ENCODE measurements around the gene NHS.

The NHS gene

DNA sequence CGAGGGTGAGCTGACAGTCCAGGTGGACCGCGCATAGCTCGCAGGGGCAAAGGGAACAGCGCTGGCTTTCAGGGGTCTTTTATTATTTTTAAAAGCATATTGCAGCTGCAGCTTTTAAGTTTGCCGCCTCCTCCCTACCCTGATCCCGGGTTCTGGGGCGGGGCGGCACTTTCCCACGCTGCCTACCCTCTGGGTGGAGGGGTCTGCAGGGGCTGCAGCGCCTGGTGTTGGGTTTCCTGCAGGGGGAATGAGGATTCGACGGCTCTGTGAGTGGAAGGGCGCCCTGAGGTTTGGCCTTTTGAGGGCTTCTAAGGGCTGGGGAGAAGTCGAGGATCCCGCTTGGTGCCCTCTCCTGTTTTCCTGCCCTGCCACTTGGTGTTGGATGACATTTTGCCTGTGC lies 281.6 kb downstream of the NHS start:
- Mint-ChIP-seq H3K36me3 (ENCODE audit: low read depth) (no peaks in the 10 kb centered on the region), H3K9me3 (no peaks in the 10 kb centered on the region), H3K27me3 (peaks cover 5% of the 10 kb centered on the region), H3K4me1 (ENCODE audit: low read depth) (peaks cover 28% of the 10 kb centered on the region), H3K27ac (no peak overlapping the region), H3K4me3 (peak overlapping the region; percentile 52)

GRCh38 chrX:17662391-17662790 lies 287.4 kb downstream of the NHS start:
- Mint-ChIP-seq H3K27ac (no peak overlapping the region), H3K9me3 (no peaks in the 10 kb centered on the region), H3K27me3 (no peaks in the 10 kb centered on the region), H3K4me3 (no peak overlapping the region), H3K36me3 (ENCODE audit: low read depth) (no peaks in the 10 kb centered on the region), H3K4me1 (ENCODE audit: low read depth) (no peaks in the 10 kb centered on the region)

GRCh38 chrX:17668929-17669328 lies 293.9 kb downstream of the NHS start:
- Mint-ChIP-seq H3K4me3 (no peak overlapping the region), H3K9me3 (no peaks in the 10 kb centered on the region), H3K4me1 (ENCODE audit: low read depth) (no peaks in the 10 kb centered on the region), H3K27ac (no peak overlapping the region), H3K36me3 (ENCODE audit: low read depth) (no peaks in the 10 kb centered on the region), H3K27me3 (no peaks in the 10 kb centered on the region)

DNA sequence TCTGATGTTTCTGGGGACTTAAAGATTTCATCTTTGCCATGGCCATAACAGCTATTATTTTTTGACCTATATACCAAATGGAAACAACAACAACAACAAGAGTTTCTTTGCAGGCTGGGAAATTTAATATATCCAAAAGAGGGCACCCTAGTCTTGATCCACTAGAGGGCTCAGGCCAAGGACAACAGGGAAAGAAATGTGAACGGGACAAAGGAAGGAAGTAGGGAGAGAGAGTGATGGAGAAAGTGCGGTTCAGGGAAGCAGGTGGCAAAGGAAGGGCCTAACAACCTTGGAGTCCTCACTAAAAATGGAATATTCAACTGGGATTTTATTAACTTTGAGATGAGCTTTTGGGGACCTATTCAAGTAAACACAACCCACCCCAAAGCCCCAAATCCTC lies 294.5 kb downstream of the NHS start:
- Mint-ChIP-seq H3K36me3 (ENCODE audit: low read depth) (no peaks in the 10 kb centered on the region), H3K4me3 (no peak overlapping the region), H3K9me3 (no peaks in the 10 kb centered on the region), H3K4me1 (ENCODE audit: low read depth) (no peaks in the 10 kb centered on the region), H3K27me3 (no peaks in the 10 kb centered on the region), H3K27ac (no peak overlapping the region)

GRCh38 chrX:17669891-17670290 lies 294.9 kb downstream of the NHS start:
- H3K27me3 Mint-ChIP-seq = no peaks in the 10 kb centered on the region
- no peaks in the 10 kb centered on the region for H3K4me1 Mint-ChIP-seq (ENCODE audit: low read depth)
- no peaks in the 10 kb centered on the region for H3K36me3 Mint-ChIP-seq (ENCODE audit: low read depth)
- no peaks in the 10 kb centered on the region for H3K9me3 Mint-ChIP-seq
- no peak overlapping the region for H3K27ac Mint-ChIP-seq
- H3K4me3 Mint-ChIP-seq = no peak overlapping the region

- Mint-ChIP-seq H3K4me1 (ENCODE audit: low read depth) (no peaks in the 10 kb centered on the region), H3K9me3 (no peaks in the 10 kb centered on the region), H3K36me3 (ENCODE audit: low read depth) (no peaks in the 10 kb centered on the region), H3K4me3 (no peak overlapping the region), H3K27ac (no peak overlapping the region), H3K27me3 (no peaks in the 10 kb centered on the region)
Measured at GRCh38 chrX:17670874-17671273, 295.9 kb downstream of the NHS start.

- Mint-ChIP-seq H3K27me3 (no peaks in the 10 kb centered on the region), H3K36me3 (ENCODE audit: low read depth) (no peaks in the 10 kb centered on the region), H3K4me1 (ENCODE audit: low read depth) (no peaks in the 10 kb centered on the region), H3K4me3 (no peak overlapping the region), H3K9me3 (no peaks in the 10 kb centered on the region), H3K27ac (no peak overlapping the region)
Measured at GRCh38 chrX:17674601-17675000, 299.6 kb downstream of the NHS start.

DNA sequence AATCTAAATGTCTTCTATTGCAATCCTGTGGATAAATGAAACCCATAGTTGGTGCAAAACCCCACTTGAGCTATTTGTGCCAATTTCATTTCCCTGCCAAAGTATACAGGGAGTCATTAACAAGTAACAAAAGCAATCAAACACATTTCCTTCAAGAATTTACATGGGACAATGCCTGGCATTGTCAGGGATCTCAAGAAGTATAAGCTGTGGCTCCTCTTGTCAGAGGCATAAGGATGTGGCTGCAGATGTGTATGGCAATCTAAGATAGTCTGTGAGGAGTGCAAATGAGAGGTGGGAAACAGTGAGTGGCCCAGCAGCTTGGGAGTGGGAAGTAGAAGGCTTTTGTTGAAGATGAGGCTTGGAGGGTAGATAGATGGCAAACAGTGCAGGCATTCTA lies 304.3 kb downstream of the NHS start:
- no peak overlapping the region for H3K27ac Mint-ChIP-seq
- H3K36me3 Mint-ChIP-seq (ENCODE audit: low read depth) = no peaks in the 10 kb centered on the region
- H3K4me1 Mint-ChIP-seq (ENCODE audit: low read depth) = peaks cover 33% of the 10 kb centered on the region
- H3K9me3 Mint-ChIP-seq = no peaks in the 10 kb centered on the region
- H3K4me3 Mint-ChIP-seq = no peak overlapping the region
- H3K27me3 Mint-ChIP-seq = no peaks in the 10 kb centered on the region

GRCh38 chrX:17679820-17680219 lies 304.8 kb downstream of the NHS start:
- Mint-ChIP-seq H3K27ac (no peak overlapping the region), H3K9me3 (no peaks in the 10 kb centered on the region), H3K27me3 (no peaks in the 10 kb centered on the region), H3K4me3 (no peak overlapping the region), H3K4me1 (ENCODE audit: low read depth) (peaks cover 33% of the 10 kb centered on the region), H3K36me3 (ENCODE audit: low read depth) (no peaks in the 10 kb centered on the region)

DNA sequence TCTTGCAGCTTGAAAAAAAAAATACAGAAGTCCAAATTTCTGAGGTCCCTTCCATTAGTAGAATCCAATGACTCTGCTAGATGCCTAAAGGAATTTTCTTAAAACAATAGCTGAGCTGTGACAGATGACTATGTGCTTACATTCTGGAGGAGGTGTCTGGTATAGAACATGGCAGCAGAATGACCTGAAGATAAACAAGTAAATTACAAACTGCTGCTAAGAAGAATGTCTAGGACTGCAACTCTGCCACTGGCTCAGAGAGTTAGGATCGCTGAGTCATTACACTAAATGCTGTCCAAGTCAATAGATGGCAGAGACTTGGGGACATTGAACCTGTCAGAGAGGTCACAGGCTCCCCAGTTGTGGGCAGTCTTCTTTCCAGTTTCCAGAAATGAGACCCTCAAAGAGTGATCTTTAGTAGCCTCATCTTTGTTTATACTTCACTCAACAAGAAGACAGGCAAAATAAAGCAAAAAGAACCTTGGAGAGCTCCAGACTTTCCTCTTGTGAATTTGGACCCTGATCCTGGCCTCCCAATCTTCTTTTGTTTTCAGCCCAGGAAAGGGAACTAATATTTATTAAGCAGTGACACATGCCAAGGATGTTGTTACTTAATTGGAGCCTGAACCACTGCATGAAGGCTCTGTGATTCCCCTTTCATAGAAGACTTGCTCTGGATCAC lies 305.9 kb downstream of the NHS start:
- no peak overlapping the region for H3K4me3 Mint-ChIP-seq
- H3K27ac Mint-ChIP-seq = peak overlapping the region; percentile 45
- no peaks in the 10 kb centered on the region for H3K27me3 Mint-ChIP-seq
- H3K36me3 Mint-ChIP-seq (ENCODE audit: low read depth) = no peaks in the 10 kb centered on the region
- H3K4me1 Mint-ChIP-seq (ENCODE audit: low read depth) = peaks cover 33% of the 10 kb centered on the region
- H3K9me3 Mint-ChIP-seq = no peaks in the 10 kb centered on the region

DNA sequence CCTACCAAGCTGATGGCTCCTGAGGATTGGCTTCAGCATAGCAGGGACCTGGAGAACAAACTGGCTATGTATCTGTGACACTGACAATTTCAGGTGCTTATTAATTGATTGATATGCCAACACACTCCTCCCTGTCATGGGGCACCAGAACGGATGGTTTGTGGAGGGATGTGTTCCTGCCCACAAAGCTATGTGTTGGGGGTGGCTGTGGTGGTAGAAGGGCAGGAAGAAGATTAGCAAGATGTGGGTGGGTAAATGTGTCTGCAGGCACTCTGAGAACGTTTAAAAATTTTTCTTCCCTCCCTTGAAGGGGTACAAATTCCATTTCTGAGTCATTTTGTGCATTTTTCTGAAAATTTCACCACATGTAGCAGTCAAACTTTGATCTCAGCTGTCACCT lies 307.3 kb downstream of the NHS start:
- no peaks in the 10 kb centered on the region for H3K36me3 Mint-ChIP-seq (ENCODE audit: low read depth)
- H3K27me3 Mint-ChIP-seq = no peaks in the 10 kb centered on the region
- H3K9me3 Mint-ChIP-seq = no peaks in the 10 kb centered on the region
- peaks cover 33% of the 10 kb centered on the region for H3K4me1 Mint-ChIP-seq (ENCODE audit: low read depth)
- no peak overlapping the region for H3K27ac Mint-ChIP-seq
- peak overlapping the region; percentile 39 for H3K4me3 Mint-ChIP-seq

DNA sequence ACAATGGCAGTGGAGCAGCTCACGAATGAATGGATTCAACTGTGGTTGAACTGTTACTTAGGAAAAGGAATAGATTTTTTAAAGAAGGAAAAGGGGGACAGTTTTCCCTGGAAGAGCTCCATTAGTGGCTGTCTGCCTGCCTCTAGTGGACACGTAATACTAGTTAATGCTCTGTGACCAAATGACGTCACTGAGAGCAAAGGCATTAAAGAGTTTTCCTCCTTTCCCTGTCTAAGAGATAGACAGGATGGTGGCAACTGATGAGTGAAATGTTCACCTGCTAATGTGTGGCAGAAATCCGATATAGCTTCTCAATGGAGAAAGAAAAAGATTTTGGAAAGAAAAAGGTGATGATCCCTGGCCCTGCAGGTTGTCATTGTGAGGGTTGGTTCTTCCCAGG lies 310.0 kb downstream of the NHS start:
- H3K27me3 Mint-ChIP-seq = no peaks in the 10 kb centered on the region
- H3K4me1 Mint-ChIP-seq (ENCODE audit: low read depth) = peaks cover 35% of the 10 kb centered on the region
- H3K27ac Mint-ChIP-seq = no peak overlapping the region
- H3K36me3 Mint-ChIP-seq (ENCODE audit: low read depth) = no peaks in the 10 kb centered on the region
- H3K4me3 Mint-ChIP-seq = no peak overlapping the region
- H3K9me3 Mint-ChIP-seq = no peaks in the 10 kb centered on the region

- no peaks in the 10 kb centered on the region for H3K27me3 Mint-ChIP-seq
- no peak overlapping the region for H3K27ac Mint-ChIP-seq
- no peak overlapping the region for H3K4me3 Mint-ChIP-seq
- no peaks in the 10 kb centered on the region for H3K9me3 Mint-ChIP-seq
- H3K4me1 Mint-ChIP-seq (ENCODE audit: low read depth) = peaks cover 18% of the 10 kb centered on the region
- H3K36me3 Mint-ChIP-seq (ENCODE audit: low read depth) = no peaks in the 10 kb centered on the region
Measured at GRCh38 chrX:17687648-17688047, 312.6 kb downstream of the NHS start.

- H3K4me3 Mint-ChIP-seq = no peak overlapping the region
- peaks cover 4% of the 10 kb centered on the region for H3K4me1 Mint-ChIP-seq (ENCODE audit: low read depth)
- H3K27me3 Mint-ChIP-seq = no peaks in the 10 kb centered on the region
- H3K27ac Mint-ChIP-seq = no peak overlapping the region
- H3K9me3 Mint-ChIP-seq = no peaks in the 10 kb centered on the region
- no peaks in the 10 kb centered on the region for H3K36me3 Mint-ChIP-seq (ENCODE audit: low read depth)
Measured at GRCh38 chrX:17689971-17690409, 315.0 kb downstream of the NHS start.

GRCh38 chrX:17692709-17693346 lies 317.8 kb downstream of the NHS start:
- no peaks in the 10 kb centered on the region for H3K9me3 Mint-ChIP-seq
- H3K27me3 Mint-ChIP-seq = no peaks in the 10 kb centered on the region
- H3K4me1 Mint-ChIP-seq (ENCODE audit: low read depth) = peaks cover 4% of the 10 kb centered on the region
- H3K27ac Mint-ChIP-seq = no peak overlapping the region
- H3K36me3 Mint-ChIP-seq (ENCODE audit: low read depth) = no peaks in the 10 kb centered on the region
- H3K4me3 Mint-ChIP-seq = no peak overlapping the region

DNA sequence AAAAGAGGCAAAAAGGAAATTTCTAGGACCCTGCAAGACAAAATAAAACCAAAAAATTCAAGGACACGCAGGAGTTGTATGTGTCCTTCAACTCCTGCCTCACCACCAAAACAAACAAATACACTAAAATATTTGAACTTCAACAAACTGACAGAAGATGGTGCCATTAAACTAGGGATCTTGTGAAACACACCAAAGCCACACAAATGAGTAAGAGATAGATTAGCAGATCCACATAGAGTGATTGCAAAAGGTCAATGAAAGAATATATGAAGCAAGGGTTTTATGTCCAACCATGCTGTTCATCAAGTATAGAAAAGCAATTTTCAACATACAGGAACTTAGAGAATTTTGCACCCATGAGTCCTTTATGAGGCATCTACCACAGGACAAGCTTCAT lies 322.2 kb downstream of the NHS start:
- Mint-ChIP-seq H3K4me1 (ENCODE audit: low read depth) (no peaks in the 10 kb centered on the region), H3K27me3 (peaks cover 5% of the 10 kb centered on the region), H3K36me3 (ENCODE audit: low read depth) (no peaks in the 10 kb centered on the region), H3K4me3 (no peak overlapping the region), H3K9me3 (no peaks in the 10 kb centered on the region), H3K27ac (no peak overlapping the region)

All from stimulated activated naive CD8-positive, alpha-beta T cell treated with anti-CD3 and anti-CD28 coated beads, Interleukin-15, Interleukin-2, amounts not matched to agents 100 ng/mL and 50 ng/mL, for 24 hours (primary cell).